ENCODE data around the gene C17orf50. TPM values are rescaled to one million over a fixed set of nuclear protein-coding genes. Genes with fewer than 3 reads are reported as not detected.

C17orf50 gene
- total RNA-seq, 2 experiments from 2014 or later, result not detected

DNA sequence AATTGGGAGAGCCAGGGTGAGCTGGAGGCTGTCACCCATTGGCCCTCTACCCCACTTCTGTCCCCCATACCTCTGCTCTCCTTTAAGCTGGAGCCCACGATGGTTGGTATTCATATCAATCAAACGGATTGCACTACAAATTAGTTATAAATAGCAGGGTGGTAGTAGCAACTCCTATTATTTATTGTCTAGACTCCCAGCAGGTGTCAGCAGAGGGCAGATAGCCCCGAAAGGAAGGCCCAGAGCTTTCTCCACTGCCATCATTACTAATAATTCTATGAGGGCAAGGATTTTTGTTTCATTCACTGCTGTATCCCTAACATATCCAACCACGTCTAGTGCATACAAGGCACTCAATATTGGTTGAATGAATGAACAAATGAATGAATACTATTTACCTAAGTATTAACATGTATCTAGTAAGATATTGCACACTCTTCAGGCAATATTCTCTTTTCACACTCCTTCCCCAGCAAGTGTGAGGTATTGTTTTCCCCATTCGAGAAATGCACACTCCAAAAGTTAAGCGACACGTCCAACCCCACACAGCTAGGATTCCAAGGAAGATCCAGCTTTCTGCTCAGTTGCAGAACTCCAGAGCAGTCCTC lies 6.3 kb downstream of the C17orf50 start:
- no peak overlapping the region for H3K4me3 Mint-ChIP-seq

DNA sequence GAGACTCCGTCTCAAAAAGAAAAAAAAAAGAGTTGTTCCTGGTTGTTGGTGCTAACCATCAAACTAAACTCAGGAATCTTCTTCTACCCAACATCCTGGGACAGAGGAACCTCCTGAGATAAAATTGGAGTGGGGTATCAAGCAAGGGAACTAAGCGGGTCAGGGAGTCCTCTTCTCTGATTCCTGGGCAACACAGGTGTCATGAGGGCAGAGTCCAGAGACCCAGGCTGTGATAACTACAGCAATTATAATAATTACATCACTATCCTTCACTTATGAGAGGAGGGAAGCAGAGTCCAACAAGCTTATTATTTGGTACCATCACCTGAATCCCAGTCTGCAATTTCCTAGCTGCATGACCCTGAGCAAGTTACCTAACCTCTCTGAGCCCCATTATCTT lies 8.1 kb downstream of the C17orf50 start:
- ATAC-seq (ENCODE audit: low read depth), result no peak
- Mint-ChIP-seq H3K9me3 (no peaks in the 10 kb centered on the region), H3K36me3 (no peaks in the 10 kb centered on the region), H3K27me3 (peaks cover 10% of the 10 kb centered on the region), H3K27ac (no peak overlapping the region), H3K4me1 (peaks cover 5% of the 10 kb centered on the region), H3K4me3 (no peak overlapping the region)
- POLR2A ChIA-PET, result no interaction called here
- DNase-seq, result no peak

More for the DNA sequence above, 6.3 kb downstream of the C17orf50 start:
- Mint-ChIP-seq H3K27ac (no peak overlapping the region), H3K9me3 (no peaks in the 10 kb centered on the region), H3K27me3 (peaks cover 6% of the 10 kb centered on the region), H3K36me3 (no peaks in the 10 kb centered on the region), H3K4me1 (peaks cover 5% of the 10 kb centered on the region)
- no peak for DNase-seq
- POLR2A ChIA-PET, result interaction anchor here (1.3 kb wide), 1 partner anchor 42 kb away, joined by 7 read pairs; the partner anchor contains the start of gene TAF15
- ATAC-seq (ENCODE audit: low read depth), result no peak

DNA sequence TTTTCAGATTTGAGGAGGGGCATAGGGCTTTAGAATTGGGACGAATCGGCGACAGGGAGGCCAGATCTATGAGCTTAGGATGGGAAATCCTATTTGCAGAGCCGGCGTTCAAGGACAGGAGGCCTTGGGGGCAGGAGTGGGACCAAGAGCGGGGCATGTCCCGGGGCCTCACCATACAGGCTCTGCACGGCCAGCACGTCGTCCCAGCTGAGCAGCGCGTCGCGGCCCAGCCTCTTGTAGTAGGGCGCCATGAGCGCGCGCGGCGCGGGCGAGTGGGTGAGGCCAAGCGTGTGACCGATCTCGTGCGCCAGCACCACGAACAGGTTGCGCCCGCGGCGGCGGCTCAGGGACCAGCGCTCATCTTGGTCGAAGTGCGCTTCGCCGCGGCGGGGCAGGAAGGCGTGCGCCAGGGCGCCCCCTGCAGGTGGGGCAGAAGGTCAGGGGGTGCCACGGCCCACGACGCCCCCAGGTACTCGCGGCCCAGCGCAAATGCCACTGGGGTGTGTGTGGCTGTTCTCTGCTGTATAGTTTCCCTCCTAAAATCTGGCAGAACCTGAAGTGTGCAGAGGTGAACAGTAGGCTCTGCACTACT lies 9.3 kb downstream of the C17orf50 start:
- POLR2A ChIA-PET, result interaction anchor here (1.5 kb wide), 1 partner anchor 39 kb away, joined by 3 read pairs; the partner anchor contains the start of gene TAF15
- Mint-ChIP-seq H3K27ac (no peak overlapping the region), H3K4me1 (no peaks in the 10 kb centered on the region), H3K36me3 (no peaks in the 10 kb centered on the region), H3K27me3 (peaks cover 10% of the 10 kb centered on the region), H3K4me3 (no peak overlapping the region), H3K9me3 (no peaks in the 10 kb centered on the region)
- ATAC-seq (ENCODE audit: low read depth) (no peak), DNase-seq (no peak)

DNA sequence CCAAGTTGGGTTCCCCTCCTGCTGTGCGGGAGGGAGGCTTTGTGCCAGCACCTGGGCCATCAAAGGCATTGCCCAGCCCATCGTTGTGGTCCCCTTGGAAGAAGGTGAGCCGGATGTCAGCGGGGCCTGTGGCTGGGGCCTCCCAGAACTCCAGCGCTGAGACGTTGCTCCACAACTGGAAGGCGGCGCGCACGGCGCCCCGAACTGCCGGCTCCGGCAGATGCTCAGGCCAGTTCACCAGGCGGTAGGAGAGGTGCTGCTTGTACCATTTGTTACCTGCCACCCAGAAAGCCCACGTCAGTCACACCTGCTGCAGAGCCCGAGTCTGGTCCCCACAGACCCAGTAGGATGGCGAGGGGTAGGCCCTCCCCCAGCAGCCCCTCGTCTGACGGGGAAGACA lies 12.4 kb downstream of the C17orf50 start:
- POLR2A ChIA-PET, result interaction anchor here (0.6 kb wide), 1 partner anchor 10 kb away, joined by 4 read pairs; no protein-coding TSS in a partner anchor
- Mint-ChIP-seq H3K4me1 (no peaks in the 10 kb centered on the region), H3K4me3 (no peak overlapping the region), H3K9me3 (no peaks in the 10 kb centered on the region), H3K27me3 (peaks cover 10% of the 10 kb centered on the region), H3K27ac (no peak overlapping the region), H3K36me3 (no peaks in the 10 kb centered on the region)
- DNase-seq, result no peak
- no peak for ATAC-seq (ENCODE audit: low read depth)

DNA sequence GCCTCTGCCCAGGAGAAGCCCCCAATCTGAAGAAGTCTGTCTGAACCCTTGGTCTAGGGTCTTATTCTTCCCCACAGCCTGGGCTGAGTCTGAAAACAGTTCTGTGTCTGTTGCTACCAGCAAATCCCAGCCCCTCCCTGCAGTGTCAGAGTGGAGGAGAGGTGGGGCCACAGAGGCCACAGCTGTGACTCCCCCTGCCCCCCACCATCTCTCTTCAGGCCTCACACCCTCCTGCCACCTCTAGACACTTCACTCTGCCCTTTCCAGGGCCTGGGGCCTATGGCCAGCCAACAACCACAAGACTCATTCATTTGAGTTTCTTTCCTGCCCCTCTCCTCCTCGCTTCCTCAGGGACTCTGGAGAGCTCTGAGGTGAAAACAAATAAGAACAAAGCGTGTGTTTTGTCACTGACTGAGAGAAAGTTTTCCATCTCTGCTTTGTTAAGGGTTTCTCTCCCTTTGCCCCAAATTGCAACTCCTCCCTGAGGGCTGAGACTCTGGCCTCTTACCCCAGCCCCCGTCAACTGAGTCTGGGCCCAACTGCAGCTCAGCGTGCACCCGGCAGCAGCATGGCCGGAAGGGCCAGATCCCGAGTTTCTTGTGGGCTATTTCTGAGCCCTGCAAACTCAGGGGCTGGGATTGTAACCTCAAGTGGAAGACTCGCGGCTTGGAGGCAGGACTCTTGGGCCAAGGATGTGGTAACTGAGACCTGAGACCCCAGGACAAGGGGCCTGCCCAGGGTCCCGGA lies 13.2 kb downstream of the C17orf50 start:
- Mint-ChIP-seq H3K4me3 (no peak overlapping the region), H3K27me3 (peaks cover 10% of the 10 kb centered on the region), H3K9me3 (no peaks in the 10 kb centered on the region), H3K36me3 (no peaks in the 10 kb centered on the region), H3K4me1 (no peaks in the 10 kb centered on the region), H3K27ac (no peak overlapping the region)
- ATAC-seq (ENCODE audit: low read depth) (no peak), DNase-seq (no peak)
- POLR2A ChIA-PET, result interaction anchor here (0.5 to 0.6 kb wide), 2 partner anchors 11 to 239 kb away, joined by 3 to 4 read pairs; no protein-coding TSS in a partner anchor

DNA sequence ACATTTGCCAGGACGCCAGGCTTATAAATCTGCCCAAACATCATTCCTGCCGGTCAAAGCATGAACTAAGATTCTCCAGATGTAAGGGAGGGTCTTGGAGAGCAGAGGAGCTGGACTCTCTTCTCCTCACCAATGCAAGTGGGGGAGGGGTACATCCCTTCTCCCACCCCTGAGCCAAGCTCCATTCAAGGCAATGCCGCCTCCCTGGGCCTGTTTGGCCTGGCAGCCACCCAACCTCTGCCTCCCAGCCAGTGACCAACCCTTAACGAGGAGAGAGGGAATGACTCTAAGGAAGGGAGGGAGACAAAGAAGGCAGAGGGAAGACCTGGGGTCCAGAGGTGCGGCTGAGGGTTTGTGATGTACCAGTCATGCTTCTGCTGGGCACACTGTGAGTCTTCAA lies 13.8 kb downstream of the C17orf50 start:
- no peak for DNase-seq

DNA sequence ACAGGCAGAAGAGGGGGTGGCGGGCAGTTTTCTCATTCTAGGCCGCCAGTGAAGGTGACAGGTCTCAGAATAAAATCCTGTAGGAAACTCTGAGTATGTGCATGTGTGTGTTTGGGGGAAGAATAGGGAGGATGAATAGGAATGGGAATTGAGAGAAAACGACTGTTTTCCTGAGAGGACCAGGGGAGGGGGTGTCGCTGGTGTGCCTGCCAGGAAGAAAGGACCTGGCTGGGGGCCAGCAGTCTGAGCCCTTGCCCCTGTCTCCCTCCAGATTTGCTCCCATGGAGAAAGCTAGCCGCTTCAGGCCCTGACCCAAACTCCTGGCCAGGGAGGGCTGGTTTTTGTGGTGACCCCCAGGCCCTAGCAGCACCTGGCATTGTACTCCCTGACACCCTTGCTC lies 14.4 kb downstream of the C17orf50 start:
- H3K9me3 Mint-ChIP-seq, result no peaks in the 10 kb centered on the region
- no peak overlapping the region for H3K4me3 Mint-ChIP-seq
- no peaks in the 10 kb centered on the region for H3K36me3 Mint-ChIP-seq
- POLR2A ChIA-PET, result interaction anchor here (1.9 kb wide), 1 partner anchor 35 kb away, joined by 4 read pairs; the partner anchor contains the start of gene TAF15
- ATAC-seq (ENCODE audit: low read depth) (no peak), DNase-seq (no peak)
- H3K4me1 Mint-ChIP-seq, result no peaks in the 10 kb centered on the region
- no peak overlapping the region for H3K27ac Mint-ChIP-seq
- H3K27me3 Mint-ChIP-seq, result peaks cover 10% of the 10 kb centered on the region

More for the DNA sequence above, 13.8 kb downstream of the C17orf50 start:
- POLR2A ChIA-PET, result interaction anchor here (0.5 kb wide), 1 partner anchor 240 kb away, joined by 3 read pairs; no protein-coding TSS in a partner anchor
- Mint-ChIP-seq H3K36me3 (no peaks in the 10 kb centered on the region), H3K4me3 (no peak overlapping the region), H3K27me3 (peaks cover 10% of the 10 kb centered on the region), H3K4me1 (no peaks in the 10 kb centered on the region), H3K27ac (no peak overlapping the region), H3K9me3 (no peaks in the 10 kb centered on the region)
- no peak for ATAC-seq (ENCODE audit: low read depth)

DNA sequence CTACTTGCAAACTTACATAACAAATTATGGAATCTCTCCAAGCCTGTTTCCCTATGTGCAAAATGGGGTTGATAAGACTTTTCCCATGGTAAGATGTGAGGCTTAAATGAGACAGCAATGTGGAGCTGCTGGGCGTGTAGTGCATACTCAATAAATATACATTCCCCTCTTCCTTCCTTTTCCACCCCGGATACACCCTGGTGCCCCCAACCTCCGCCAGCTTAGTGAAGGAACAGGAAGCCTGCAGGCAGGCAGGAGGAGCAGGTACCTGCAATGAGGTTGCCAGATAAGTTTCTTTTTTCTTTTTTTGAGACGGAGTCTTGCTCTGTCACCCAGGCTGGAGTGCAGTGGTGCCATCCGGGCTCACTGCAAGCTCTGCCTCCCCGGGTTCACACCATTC lies 14.9 kb downstream of the C17orf50 start:
- no peak overlapping the region for H3K4me3 Mint-ChIP-seq
- H3K27ac Mint-ChIP-seq, result no peak overlapping the region
- ATAC-seq (ENCODE audit: low read depth) (no peak), DNase-seq (no peak)
- no peaks in the 10 kb centered on the region for H3K36me3 Mint-ChIP-seq
- no peaks in the 10 kb centered on the region for H3K9me3 Mint-ChIP-seq
- peaks cover 10% of the 10 kb centered on the region for H3K27me3 Mint-ChIP-seq
- no peaks in the 10 kb centered on the region for H3K4me1 Mint-ChIP-seq
- POLR2A ChIA-PET, result interaction anchor here (1.9 kb wide), 1 partner anchor 34 kb away, joined by 4 read pairs; the partner anchor contains the start of gene TAF15

DNA sequence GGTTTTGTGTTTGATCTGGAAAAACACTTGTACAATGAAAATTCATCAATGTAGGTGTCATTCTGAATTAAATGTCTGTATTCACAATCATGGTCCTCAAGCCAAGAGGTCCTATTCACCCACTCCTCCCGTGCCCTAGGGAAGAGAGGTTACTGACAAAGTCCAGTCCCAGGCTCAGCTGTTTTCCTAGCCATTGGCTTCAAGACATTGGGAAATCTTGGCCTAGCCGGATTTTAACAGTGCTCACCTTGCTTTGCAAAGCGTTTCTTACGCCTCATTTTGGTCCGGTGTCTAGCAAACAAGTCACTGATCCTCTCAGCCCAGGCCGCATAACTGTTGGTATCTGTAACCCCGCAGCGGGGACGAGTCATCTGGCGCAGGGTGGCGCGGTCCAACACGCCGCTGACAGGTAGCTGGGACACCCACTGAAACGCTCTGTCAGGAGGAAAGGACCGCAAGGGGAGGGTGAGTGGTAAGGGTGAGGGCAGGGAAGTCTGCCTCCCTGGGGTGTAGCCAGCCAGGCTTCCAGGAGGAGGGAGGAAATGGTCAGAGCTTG lies 18.0 kb downstream of the C17orf50 start:
- DNase-seq, result no peak
- Mint-ChIP-seq H3K4me1 (no peaks in the 10 kb centered on the region), H3K36me3 (no peaks in the 10 kb centered on the region), H3K4me3 (no peak overlapping the region), H3K27ac (no peak overlapping the region), H3K27me3 (peaks cover 9% of the 10 kb centered on the region), H3K9me3 (no peaks in the 10 kb centered on the region)
- POLR2A ChIA-PET, result no interaction called here
- no peak for ATAC-seq (ENCODE audit: low read depth)

DNA sequence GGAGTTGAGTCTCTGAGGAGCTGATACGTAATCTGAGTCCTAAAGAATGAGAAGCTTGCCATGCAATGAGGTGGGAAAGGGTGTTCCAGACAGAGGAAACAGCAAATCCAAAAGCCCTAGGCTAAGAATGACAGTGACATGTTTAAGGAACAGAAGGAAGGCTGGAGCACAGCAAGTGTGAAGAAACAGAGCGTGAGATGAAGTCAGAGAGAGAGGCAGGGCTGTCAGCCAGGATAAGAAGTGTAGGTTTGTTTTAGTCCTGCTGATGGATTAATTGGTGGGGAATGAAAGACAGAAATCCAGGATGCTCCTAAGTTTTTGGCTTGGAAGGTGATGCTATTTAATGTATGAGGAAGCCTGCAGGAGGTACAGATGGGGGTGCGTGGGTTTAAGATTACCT lies 20.3 kb downstream of the C17orf50 start:
- H3K4me1 Mint-ChIP-seq, result no peaks in the 10 kb centered on the region
- no peak overlapping the region for H3K4me3 Mint-ChIP-seq
- POLR2A ChIA-PET, result no interaction called here
- no peak overlapping the region for H3K27ac Mint-ChIP-seq
- ATAC-seq (ENCODE audit: low read depth), result no peak
- H3K36me3 Mint-ChIP-seq, result no peaks in the 10 kb centered on the region
- no peak for DNase-seq
- H3K9me3 Mint-ChIP-seq, result no peaks in the 10 kb centered on the region
- H3K27me3 Mint-ChIP-seq, result peaks cover 9% of the 10 kb centered on the region

DNA sequence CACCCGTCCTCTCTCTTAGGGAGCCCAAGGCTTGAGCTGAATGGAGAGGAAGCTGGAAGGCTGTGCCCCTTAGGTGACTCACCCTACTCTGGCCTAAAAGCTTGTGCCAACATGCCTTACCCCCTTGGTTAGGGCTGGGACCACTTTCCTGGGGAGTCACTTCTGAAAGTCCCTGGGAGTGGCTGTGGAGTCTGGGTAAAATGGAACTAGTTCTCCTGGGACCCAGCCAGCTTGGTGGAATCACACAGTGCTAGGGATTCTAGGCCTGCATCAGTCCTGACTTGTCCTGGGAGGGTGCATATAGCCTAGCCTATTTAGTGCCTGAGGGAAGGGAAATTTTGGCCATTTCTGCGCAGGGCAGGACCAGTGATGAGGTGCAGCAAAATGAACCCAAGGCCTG lies 24.2 kb downstream of the C17orf50 start:
- DNase-seq (no peak), ATAC-seq (ENCODE audit: low read depth) (no peak)
- Mint-ChIP-seq H3K4me1 (peaks cover 4% of the 10 kb centered on the region), H3K4me3 (no peak overlapping the region), H3K27ac (no peak overlapping the region), H3K36me3 (no peaks in the 10 kb centered on the region), H3K27me3 (peaks cover 22% of the 10 kb centered on the region), H3K9me3 (no peaks in the 10 kb centered on the region)
- POLR2A ChIA-PET, result no interaction called here

DNA sequence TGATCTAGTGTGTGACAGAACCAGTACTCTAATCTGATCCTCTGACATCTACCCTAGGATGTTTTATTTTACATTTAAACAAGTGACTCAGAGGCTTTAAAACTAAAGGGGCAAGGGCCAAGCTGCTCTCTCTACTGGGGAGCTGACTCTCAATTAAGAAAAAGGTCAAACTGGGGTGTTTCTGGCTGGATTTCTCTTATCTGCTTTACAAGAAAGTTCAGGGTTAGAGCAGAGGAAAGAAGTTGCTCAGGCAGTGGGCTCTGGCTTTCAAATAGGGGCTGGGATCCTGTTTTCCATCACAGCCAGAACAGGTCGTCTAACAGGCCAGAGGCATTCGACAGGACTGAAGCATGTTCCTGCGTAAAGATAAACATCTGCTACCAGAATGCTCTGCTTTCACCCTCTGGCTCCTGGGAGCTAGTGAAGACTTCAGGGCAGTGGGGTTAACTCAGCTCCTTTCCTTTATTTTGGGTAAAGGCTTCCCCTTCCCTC lies 26.3 kb downstream of the C17orf50 start:
- POLR2A ChIA-PET, result no interaction called here
- Mint-ChIP-seq H3K4me1 (peaks cover 4% of the 10 kb centered on the region), H3K27ac (no peak overlapping the region)

More for the DNA sequence above, 26.3 kb downstream of the C17orf50 start:
- Mint-ChIP-seq H3K36me3 (no peaks in the 10 kb centered on the region), H3K27me3 (peaks cover 22% of the 10 kb centered on the region), H3K9me3 (no peaks in the 10 kb centered on the region), H3K4me3 (no peak overlapping the region)
- no peak for DNase-seq
- no peak for ATAC-seq (ENCODE audit: low read depth)
